Breast epithelium (tissue), 4 donors: Measurements from ENCODE around the gene KRTAP5-9. TPM values are rescaled to one million over a fixed set of nuclear protein-coding genes. Genes with fewer than 3 reads are reported as not detected.
"Not testable (repeated sequence)": the region's sequence is repeated elsewhere in the genome, so short reads cannot be mapped to it uniquely, and the experiment has no call there.

Experiments
- DNase-seq, 2 donors: peaks; one replicate each; pipeline ENCODE4 v3.0.0-alpha.2; 2019; ENCODE audit warnings: low spot score in 2 of 2
- H3K27ac ChIP-seq, 2 donors: fragments of 200-600 bp; sonication (generic) in 1 of 2; one replicate each; pipeline ENCODE4 v1.5.1; 2016 to 2019; ENCODE audit warnings: mild to moderate bottlenecking in 1 of 2
- H3K27me3 ChIP-seq, 2 donors: fragments of 200-600 bp; sonication (generic) in 1 of 2; one replicate each; pipeline versions ENCODE4 v1.5.1 to v1.6.0; 2017 to 2019; ENCODE audit warnings: control low read depth in 1 of 2, mild to moderate bottlenecking in 1 of 2
- H3K36me3 ChIP-seq: fragments of 200-600 bp; one replicate; pipeline ENCODE4 v1.5.1; 2019
- H3K4me1 ChIP-seq, 2 donors: fragments of 200-600 bp; sonication (generic); one replicate each; pipeline ENCODE4 v1.5.1; 2016 to 2019; ENCODE audit warnings: control low read depth in 1 of 2
- H3K4me3 ChIP-seq, 3 donors: fragments of 200-600 bp; sonication (generic); 1 replicate in 2 of 3; 2 replicates in 1 of 3; pipeline ENCODE4 v1.5.1; 2016 to 2019; ENCODE audit warnings: mild to moderate bottlenecking in 3 of 3, moderate library complexity in 2 of 3
- H3K9me3 ChIP-seq, 2 donors: fragments of 200-600 bp; sonication (generic) in 1 of 2; one replicate each; pipeline ENCODE4 v1.5.1; 2016 to 2019; ENCODE audit warnings: control low read depth in 1 of 2
- POLR2A ChIP-seq: fragments of 450-650 bp; IDR thresholded peaks from one replicate; pipeline ENCODE4 v1.6.1; 2016; ENCODE audit warnings: antibody characterized with exemption, mild to moderate bottlenecking, moderate library complexity
- POLR2AphosphoS5 ChIP-seq, 3 donors: sonication (generic); formaldehyde crosslinking; IDR thresholded peaks; one replicate each; pipeline ENCODE4 v1.6.1; 2017; ENCODE audit warnings: antibody characterized with exemption in 3 of 3
- intact Hi-C: fragments of 100-400 bp; cut with DNase I; formaldehyde crosslinking; loops from one replicate; pipeline ENCODE4 v1.15.1; 2023; ENCODE audit warnings: low total_unique reads
- total RNA-seq, 3 donors: library from RNA; depleted of rRNA; stranded (reverse); fragments of >200 nt; gene quantifications; one replicate each; pipeline ENCODE4 v1.1.0, GENCODE V29; 2016
- TF ChIP-seq, protein P1 (sequence below), 3 donors: fragments of 450-650 bp; IDR thresholded peaks; one replicate each; pipeline ENCODE4 v1.5.1; 2016 to 2017; ENCODE audit warnings: antibody characterized with exemption in 3 of 3, mild to moderate bottlenecking in 3 of 3, moderate library complexity in 3 of 3

The KRTAP5-9 gene
- total RNA-seq, 3 donors from 2014 or later: 0.32 TPM; not detected in 2

DNA sequence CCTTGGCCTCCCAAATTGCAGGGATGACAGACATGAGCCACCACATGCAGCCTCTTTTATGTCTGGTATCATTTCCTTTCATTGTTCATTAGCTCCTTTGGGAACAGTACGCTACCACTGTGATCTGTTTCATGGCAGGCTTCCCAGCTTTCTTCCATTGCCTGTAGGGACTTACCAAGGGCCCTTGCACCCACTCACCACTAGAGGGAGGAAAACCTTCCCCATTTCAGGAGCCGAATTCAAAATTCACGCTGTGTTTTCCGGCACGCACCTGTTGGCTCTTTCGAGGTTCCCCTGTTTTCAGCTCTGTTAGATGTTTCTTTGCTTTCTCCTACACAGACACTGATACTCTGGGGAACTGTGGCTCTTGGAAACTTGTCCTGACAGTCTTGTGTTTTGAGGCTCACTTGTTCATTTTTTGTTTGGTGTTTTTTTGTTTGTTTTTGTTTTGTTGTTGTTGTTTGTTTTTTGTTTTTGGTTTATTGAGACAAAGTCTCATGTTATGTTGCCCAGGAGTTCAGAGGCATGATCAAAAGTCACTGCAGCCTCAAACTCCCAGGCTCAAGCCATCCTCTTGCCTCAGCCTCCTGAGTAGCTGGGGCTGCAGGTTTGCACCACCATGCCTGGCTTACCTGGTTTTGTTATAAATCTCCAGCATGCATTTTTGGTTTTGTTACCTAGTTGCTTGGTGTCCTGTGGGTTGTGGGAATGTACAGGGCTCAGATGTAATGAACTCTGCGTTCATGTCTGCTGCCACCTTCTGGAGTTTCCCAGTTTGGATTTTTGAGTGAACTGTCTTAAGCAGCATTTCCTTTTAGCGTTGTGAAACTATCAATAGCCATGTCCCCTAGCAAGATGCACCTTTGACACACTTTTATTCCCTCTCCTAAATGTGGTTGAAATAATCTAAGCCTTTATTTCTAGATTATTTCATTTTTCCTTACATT, 32.1 kb downstream of the KRTAP5-9 start:
- peak; percentile 63 to 71 for DNase-seq

DNA sequence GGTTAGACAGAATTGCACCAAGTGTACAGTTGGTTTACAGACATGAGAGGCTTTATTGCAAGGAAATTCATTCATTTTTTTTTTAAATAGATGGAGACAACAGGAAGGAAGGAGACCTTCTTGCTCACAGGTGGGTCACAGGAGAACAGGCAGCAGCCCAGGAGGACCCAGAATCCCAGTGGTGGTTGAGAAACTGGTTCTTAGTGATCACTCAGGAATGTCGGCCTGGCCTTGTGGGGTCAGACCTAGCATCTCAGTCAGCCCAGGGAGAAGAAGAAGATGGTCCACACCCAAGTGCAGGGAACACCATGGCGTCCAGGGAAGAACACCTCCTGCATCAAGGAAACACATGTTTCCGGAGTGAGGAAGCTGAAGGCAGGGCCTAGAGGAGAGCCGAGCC, 33.6 kb downstream of the KRTAP5-9 start:
- H3K27me3 ChIP-seq: no peaks in the 10 kb centered on the region
- intact Hi-C loops: no loop called here
- H3K4me3 ChIP-seq: no peak overlapping the region
- TF ChIP-seq POLR2AphosphoS5 (IDR thresholded peaks at IDR 0.05): no peak
- TF ChIP-seq, protein P1, sequence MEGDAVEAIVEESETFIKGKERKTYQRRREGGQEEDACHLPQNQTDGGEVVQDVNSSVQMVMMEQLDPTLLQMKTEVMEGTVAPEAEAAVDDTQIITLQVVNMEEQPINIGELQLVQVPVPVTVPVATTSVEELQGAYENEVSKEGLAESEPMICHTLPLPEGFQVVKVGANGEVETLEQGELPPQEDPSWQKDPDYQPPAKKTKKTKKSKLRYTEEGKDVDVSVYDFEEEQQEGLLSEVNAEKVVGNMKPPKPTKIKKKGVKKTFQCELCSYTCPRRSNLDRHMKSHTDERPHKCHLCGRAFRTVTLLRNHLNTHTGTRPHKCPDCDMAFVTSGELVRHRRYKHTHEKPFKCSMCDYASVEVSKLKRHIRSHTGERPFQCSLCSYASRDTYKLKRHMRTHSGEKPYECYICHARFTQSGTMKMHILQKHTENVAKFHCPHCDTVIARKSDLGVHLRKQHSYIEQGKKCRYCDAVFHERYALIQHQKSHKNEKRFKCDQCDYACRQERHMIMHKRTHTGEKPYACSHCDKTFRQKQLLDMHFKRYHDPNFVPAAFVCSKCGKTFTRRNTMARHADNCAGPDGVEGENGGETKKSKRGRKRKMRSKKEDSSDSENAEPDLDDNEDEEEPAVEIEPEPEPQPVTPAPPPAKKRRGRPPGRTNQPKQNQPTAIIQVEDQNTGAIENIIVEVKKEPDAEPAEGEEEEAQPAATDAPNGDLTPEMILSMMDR (IDR thresholded peaks at IDR 0.05): no peak
- TF ChIP-seq POLR2A: no peak
- H3K27ac ChIP-seq: no peak overlapping the region
- no peaks in the 10 kb centered on the region for H3K4me1 ChIP-seq
- H3K9me3 ChIP-seq: no peaks in the 10 kb centered on the region
- no peak for DNase-seq
- H3K36me3 ChIP-seq: no peaks in the 10 kb centered on the region

More for the DNA sequence above, 32.1 kb downstream of the KRTAP5-9 start:
- H3K4me3 ChIP-seq: no peak overlapping the region
- intact Hi-C loops: no loop called here
- no peak for TF ChIP-seq POLR2A
- no peak for TF ChIP-seq POLR2AphosphoS5 (IDR thresholded peaks at IDR 0.05)
- TF ChIP-seq, protein P1 (IDR thresholded peaks at IDR 0.05): peak; percentile 50 to 69 (median 61)
- no peaks in the 10 kb centered on the region for H3K36me3 ChIP-seq
- H3K27me3 ChIP-seq: no peaks in the 10 kb centered on the region
- H3K4me1 ChIP-seq: no peaks in the 10 kb centered on the region
- no peak overlapping the region for H3K27ac ChIP-seq
- H3K9me3 ChIP-seq: no peaks in the 10 kb centered on the region

DNA sequence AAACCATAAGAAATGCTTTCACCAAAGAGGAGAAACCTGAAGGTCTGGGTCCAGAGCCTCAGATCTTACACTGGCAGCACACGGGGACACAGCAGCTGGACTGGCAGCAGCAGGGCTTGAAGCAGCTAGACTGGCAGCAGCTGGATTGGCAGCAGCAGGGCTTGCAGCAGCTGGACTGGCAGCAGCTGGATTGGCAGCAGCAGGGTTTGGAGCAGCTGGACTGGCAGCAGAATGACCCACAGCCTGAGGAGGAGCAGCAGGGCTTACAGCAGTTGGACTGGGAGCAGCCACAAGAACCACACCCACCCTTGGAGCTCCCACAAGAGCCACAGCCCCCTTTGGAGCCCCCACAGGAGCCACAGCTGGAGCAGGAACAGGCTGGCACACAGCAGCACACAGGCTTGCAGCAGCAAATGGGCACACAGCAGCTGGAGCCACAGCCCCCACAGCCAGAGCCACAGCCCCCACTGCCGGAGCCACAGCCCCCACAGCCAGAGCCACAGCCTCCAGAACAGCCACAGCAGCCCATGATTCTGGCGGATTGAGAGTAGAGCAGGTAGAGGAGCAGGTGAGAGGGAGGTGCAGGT, 34.2 kb downstream of the KRTAP5-9 start, which contains the start of gene KRTAP5-11:
KRTAP5-11 (minus strand) TSS at position 567 of the 587 bp plus-strand sequence; CDS start at position 529, 38 bp downstream.
- TF ChIP-seq POLR2AphosphoS5 (IDR thresholded peaks at IDR 0.05): no peak
- Histone ChIP-seq H3K27me3 (no peaks in the 10 kb centered on the region), H3K36me3 (no peaks in the 10 kb centered on the region), H3K4me1 (no peaks in the 10 kb centered on the region), H3K9me3 (no peaks in the 10 kb centered on the region), H3K27ac (no peak within 1 kb of the TSS), H3K4me3 (no peak within 1 kb of the TSS)
- DNase-seq: no peak
- intact Hi-C loops: no loop called here

- H3K4me3 ChIP-seq, H3K9me3 ChIP-seq, DNase-seq, H3K4me1 ChIP-seq, H3K27me3 ChIP-seq, H3K36me3 ChIP-seq, H3K27ac ChIP-seq, intact Hi-C loops: not testable (repeated sequence)
Observed at GRCh38 chr11:71582969-71583368, 34.7 kb downstream of the KRTAP5-9 start.

DNA sequence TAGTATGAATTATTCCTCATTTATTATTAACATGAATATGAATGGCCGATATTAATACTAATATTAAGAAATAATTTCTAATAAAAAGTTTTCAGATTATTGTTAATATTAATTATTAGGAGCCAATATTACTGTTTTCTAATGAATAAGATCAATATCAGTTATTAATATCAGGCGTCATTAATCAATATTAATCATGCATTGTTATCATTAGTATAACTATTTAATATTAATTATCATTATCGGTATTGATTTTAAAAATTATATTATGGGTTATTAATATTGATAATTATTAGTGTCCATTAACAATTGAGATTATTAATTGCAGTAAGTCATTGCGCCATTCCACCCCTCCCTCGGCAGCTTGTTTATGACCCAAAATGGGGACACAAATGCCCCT, 37.5 kb downstream of the KRTAP5-9 start:
- intact Hi-C loops, H3K27ac ChIP-seq, H3K36me3 ChIP-seq: not testable (repeated sequence)

GRCh38 chr11:71588314-71588713, 40.1 kb downstream of the KRTAP5-9 start:
- intact Hi-C loops, H3K4me3 ChIP-seq, H3K36me3 ChIP-seq, H3K27me3 ChIP-seq, H3K9me3 ChIP-seq, H3K4me1 ChIP-seq: not testable (repeated sequence)
- H3K27ac ChIP-seq: peak overlapping the region; percentile 19 to 45
- DNase-seq: peak in 1 of 2 donors; percentile 62

More for the DNA sequence above, 37.5 kb downstream of the KRTAP5-9 start:
- H3K4me3 ChIP-seq, DNase-seq, H3K27me3 ChIP-seq, H3K4me1 ChIP-seq, H3K9me3 ChIP-seq: not testable (repeated sequence)

DNA sequence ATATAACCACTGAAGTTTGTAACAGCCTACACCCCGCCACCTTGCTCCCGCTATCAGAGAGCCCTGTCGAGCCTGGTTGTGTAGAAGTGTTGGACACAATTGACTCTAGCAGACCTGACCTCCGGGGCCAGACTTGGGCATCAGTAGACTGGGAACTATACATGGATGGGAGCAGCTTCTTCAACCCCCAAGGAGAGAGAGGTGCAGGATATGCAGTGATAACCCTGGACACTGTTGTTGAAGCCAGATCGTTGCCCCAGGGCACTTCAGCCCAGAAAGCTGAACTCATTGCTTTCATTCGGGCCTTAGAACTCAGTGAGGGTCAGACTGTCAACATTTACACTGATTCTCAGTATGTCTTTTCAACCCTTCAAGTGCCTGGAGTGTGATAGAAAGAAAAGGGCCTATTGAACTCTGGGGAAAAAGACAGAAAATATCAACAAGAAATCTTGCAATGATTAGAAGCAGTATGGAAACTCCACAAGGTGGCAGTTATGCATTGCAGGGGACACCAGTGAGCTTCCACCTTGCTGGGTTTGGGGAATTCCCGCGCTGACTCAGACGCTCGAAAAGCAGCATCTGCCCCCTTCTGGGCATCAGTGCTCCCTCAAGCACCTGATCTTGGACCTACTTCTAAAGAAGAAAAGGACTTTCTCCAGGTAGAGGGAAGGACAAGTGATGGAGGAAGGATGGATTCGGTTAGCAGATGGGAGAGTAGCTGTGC, 40.8 kb downstream of the KRTAP5-9 start:
- DNase-seq, H3K36me3 ChIP-seq, H3K27me3 ChIP-seq, intact Hi-C loops, H3K9me3 ChIP-seq, H3K4me3 ChIP-seq, H3K4me1 ChIP-seq: not testable (repeated sequence)
- H3K27ac ChIP-seq: peak overlapping the region; percentile 19 to 45

DNA sequence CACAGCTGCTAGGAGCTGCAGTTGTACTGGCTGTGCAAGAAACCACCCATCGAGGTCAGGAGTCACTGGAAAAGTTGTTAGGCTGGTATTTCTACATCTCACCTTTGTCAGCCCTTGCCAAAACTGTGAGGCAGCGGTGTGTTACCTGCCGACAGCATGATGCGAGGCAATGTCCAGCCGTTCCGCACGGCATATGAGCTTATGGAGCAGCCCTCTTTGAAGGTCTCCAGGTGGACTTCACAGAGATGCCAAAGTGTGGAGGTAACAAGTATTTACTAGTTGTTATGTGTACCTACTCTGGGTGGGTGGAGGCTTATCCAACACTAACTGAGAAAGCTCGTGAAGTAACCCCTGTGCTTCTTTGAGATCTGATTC, 41.3 kb downstream of the KRTAP5-9 start:
- H3K27me3 ChIP-seq, H3K4me3 ChIP-seq, H3K27ac ChIP-seq, H3K4me1 ChIP-seq, H3K9me3 ChIP-seq, intact Hi-C loops, H3K36me3 ChIP-seq: not testable (repeated sequence)
- DNase-seq: peak in 1 of 2 donors; percentile 22
